HG03354 (cell line): ENCODE results near the gene SRPK2.
A peak's percentile ranks its signal among the peaks of the same experiment; 100 is the strongest.

ENCODE experiments used
- ATAC-seq: cut with Tn5 transposase; IDR thresholded peaks from one replicate; pipeline ENCODE4 v1.9.1; 2021; ENCODE audit warnings: mild to moderate bottlenecking; ENCODE audit not compliant: unreplicated experiment, poor library complexity, severe bottlenecking

The SRPK2 gene

GRCh38 chr7:105130048-105130447 is 258.7 kb downstream of the SRPK2 start:
- ATAC-seq = no peak

- ATAC-seq = no peak
Measured at GRCh38 chr7:105127179-105127578, 261.5 kb downstream of the SRPK2 start.

- no peak for ATAC-seq
Measured at GRCh38 chr7:105126436-105126975, 262.2 kb downstream of the SRPK2 start.

- no peak for ATAC-seq
Measured at GRCh38 chr7:105125745-105126144, 263.0 kb downstream of the SRPK2 start.

- no peak for ATAC-seq
Measured at GRCh38 chr7:105122619-105123018, 266.1 kb downstream of the SRPK2 start.

GRCh38 chr7:105118612-105119600 is 269.8 kb downstream of the SRPK2 start:
- ATAC-seq = no peak

GRCh38 chr7:105112440-105113418 is 276.0 kb downstream of the SRPK2 start:
- no peak for ATAC-seq

GRCh38 chr7:105107458-105107857 is 281.3 kb downstream of the SRPK2 start:
- no peak for ATAC-seq

- ATAC-seq = no peak
Measured at GRCh38 chr7:105106473-105106872, 282.2 kb downstream of the SRPK2 start.

GRCh38 chr7:105105579-105105978 is 283.1 kb downstream of the SRPK2 start:
- ATAC-seq = no peak

- ATAC-seq = no peak
Measured at GRCh38 chr7:105102557-105103352, 286.0 kb downstream of the SRPK2 start.

GRCh38 chr7:105101864-105102263 is 286.9 kb downstream of the SRPK2 start:
- ATAC-seq = no peak

GRCh38 chr7:105098863-105099515 is 289.7 kb downstream of the SRPK2 start:
- ATAC-seq = peak; percentile 79

GRCh38 chr7:105097619-105098018 is 291.1 kb downstream of the SRPK2 start:
- no peak for ATAC-seq

GRCh38 chr7:105096306-105096705 is 292.4 kb downstream of the SRPK2 start:
- no peak for ATAC-seq

- ATAC-seq = no peak
Measured at GRCh38 chr7:105094966-105095365, 293.8 kb downstream of the SRPK2 start.

- no peak for ATAC-seq
Measured at GRCh38 chr7:105088456-105088855, 300.3 kb downstream of the SRPK2 start.

GRCh38 chr7:105087981-105088380 is 300.7 kb downstream of the SRPK2 start:
- no peak for ATAC-seq

- ATAC-seq = no peak
Measured at GRCh38 chr7:105086850-105087249, 301.9 kb downstream of the SRPK2 start.
